ENCODE data around the gene WDR5.
A peak's percentile ranks its signal among the peaks of the same experiment; 100 is the strongest.
"Not testable (repeated sequence)": the region's sequence is repeated elsewhere in the genome, so short reads cannot be mapped to it uniquely, and the experiment has no call there.

Gene WDR5

GRCh38 chr9:134135343-134136117 is at the start of gene WDR5:
TSS of gene WDR5 (plus strand) at chr9:134136082. CDS start at chr9:134139878, 3,796 bp downstream.
- TF ChIP-seq, protein P1, sequence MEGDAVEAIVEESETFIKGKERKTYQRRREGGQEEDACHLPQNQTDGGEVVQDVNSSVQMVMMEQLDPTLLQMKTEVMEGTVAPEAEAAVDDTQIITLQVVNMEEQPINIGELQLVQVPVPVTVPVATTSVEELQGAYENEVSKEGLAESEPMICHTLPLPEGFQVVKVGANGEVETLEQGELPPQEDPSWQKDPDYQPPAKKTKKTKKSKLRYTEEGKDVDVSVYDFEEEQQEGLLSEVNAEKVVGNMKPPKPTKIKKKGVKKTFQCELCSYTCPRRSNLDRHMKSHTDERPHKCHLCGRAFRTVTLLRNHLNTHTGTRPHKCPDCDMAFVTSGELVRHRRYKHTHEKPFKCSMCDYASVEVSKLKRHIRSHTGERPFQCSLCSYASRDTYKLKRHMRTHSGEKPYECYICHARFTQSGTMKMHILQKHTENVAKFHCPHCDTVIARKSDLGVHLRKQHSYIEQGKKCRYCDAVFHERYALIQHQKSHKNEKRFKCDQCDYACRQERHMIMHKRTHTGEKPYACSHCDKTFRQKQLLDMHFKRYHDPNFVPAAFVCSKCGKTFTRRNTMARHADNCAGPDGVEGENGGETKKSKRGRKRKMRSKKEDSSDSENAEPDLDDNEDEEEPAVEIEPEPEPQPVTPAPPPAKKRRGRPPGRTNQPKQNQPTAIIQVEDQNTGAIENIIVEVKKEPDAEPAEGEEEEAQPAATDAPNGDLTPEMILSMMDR (IDR thresholded peaks at IDR 0.05; ENCODE audit: low read depth, low read length), result peak; percentile 28
- DNase-seq (ENCODE audit: extremely low read depth, low read depth), result peak; percentile 62

DNA sequence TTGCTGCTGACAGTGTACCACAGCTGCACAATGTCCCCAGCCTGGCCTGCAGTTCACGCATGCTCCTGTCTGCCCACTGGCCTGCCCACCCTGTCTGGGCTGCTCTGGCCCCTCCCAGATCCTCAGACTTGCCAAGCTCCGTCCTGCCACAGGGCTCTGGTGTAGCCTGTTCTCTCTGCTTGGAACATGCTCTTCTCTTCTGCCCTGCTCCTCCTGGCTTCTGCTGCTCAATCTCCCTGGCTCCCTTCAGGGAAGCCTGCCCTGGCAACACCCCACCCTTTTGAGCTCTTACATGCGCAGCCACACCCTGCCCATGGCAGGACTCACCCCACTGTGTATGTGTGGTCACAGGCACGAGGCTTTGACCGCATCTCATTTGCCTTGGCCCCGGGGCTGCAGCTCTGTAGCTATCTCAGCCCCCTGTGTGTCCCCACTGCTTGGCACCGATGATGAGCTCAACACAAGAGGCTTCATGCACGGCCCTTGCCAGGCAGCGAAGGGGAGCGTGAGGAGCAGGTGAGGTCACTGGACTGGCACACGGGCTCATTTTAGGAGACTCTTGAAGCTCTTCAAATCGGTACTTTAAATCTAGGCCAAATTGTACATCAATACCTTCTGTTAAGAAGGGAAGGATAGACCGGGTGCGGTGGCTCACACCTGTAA is 47.7 kb upstream of the WDR5 start:
- DNase-seq (ENCODE audit: extremely low read depth, low read depth), result no peak
- TF ChIP-seq, protein P1 (IDR thresholded peaks at IDR 0.05; ENCODE audit: low read depth, low read length), result no peak

- TF ChIP-seq, protein P1 (IDR thresholded peaks at IDR 0.05; ENCODE audit: low read depth, low read length), result no peak
- DNase-seq (ENCODE audit: extremely low read depth, low read depth), result no peak
Measured at GRCh38 chr9:134089972-134090371, 45.9 kb upstream of the WDR5 start.

DNA sequence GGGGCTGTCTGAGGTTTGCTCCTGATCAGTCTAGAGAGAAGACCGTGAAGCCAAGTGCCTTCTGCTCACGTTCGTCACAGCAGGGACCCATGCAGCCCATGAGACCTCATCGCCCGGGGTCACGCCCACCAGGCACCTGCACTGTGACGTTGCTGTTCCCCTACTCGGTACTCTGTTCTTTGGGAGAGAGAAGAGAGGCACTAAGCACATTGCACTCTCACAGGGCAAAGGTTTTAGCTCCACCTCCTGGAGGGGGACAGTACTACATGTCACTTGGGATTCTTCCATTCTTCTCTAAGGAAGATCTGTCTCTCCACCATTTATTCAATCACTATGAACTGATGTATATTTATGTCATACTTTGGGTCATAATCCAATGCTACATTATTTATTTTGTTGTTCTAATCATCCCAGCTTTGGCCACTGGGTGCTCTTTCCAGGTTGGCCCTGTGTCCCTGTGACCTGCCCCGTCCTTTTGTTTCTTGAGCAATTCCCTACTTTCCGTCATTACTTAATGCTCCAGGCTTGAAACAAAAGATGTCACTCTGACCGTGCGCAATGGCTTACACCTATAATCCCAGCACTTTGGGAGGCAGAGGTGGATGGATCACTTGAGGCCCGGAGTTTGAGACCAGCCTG is 36.6 kb upstream of the WDR5 start:
- DNase-seq (ENCODE audit: extremely low read depth, low read depth), result no peak
- TF ChIP-seq, protein P1 (IDR thresholded peaks at IDR 0.05; ENCODE audit: low read depth, low read length), result peak; percentile 60

GRCh38 chr9:134100040-134100439 is 35.8 kb upstream of the WDR5 start:
- TF ChIP-seq, protein P1 (IDR thresholded peaks at IDR 0.05; ENCODE audit: low read depth, low read length), result no peak
- no peak for DNase-seq (ENCODE audit: extremely low read depth, low read depth)

GRCh38 chr9:134101133-134101532 is 34.7 kb upstream of the WDR5 start:
- DNase-seq (ENCODE audit: extremely low read depth, low read depth), result not testable (repeated sequence)

DNA sequence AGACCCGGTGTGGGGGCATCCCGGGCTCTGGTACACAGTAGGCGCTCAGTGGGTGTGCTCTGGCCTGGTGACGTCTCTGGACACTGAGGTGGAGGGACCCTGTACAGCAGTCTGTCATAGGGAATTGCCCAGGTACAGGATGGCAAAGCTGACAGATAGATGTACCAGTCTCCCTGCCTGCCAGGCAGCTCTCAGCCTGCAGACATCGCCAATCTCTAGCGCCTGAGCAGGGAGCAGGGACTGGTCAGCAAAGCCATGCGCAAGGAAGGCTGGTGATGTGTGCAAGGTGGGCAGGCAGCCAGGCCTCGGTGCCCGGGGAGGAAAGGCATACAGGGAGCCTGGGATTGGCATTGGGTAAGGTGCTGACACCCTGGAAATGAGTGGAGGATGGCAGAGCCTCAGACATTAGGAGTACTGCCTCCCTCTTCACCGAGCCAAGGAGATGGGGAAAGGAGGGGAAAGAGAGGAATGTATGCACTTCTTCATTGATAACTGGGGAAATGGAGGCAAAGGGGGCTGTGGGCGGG is 34.2 kb upstream of the WDR5 start:
- TF ChIP-seq, protein P1 (IDR thresholded peaks at IDR 0.05; ENCODE audit: low read depth, low read length), result no peak
- no peak for DNase-seq (ENCODE audit: extremely low read depth, low read depth)
